ENCODE results near the gene THADA.
"Not testable (repeated sequence)": the region's sequence is repeated elsewhere in the genome, so short reads cannot be mapped to it uniquely, and the experiment has no call there.

Gene THADA

GRCh38 chr2:43306197-43306596 is 289.6 kb downstream of the THADA start:
- no peak for DNase-seq (ENCODE audit: extremely low read depth in 1 of 2, low read depth in 1 of 2)

GRCh38 chr2:43305517-43305916 is 290.3 kb downstream of the THADA start:
- DNase-seq (ENCODE audit: extremely low read depth in 1 of 2, low read depth in 1 of 2), result no peak

GRCh38 chr2:43305012-43305411 is 290.8 kb downstream of the THADA start:
- DNase-seq (ENCODE audit: extremely low read depth in 1 of 2, low read depth in 1 of 2), result no peak

GRCh38 chr2:43303889-43304288 is 291.9 kb downstream of the THADA start:
- DNase-seq (ENCODE audit: extremely low read depth in 1 of 2, low read depth in 1 of 2), result no peak

- no peak for DNase-seq (ENCODE audit: extremely low read depth in 1 of 2, low read depth in 1 of 2)
Observed at GRCh38 chr2:43302961-43303494, 292.8 kb downstream of the THADA start.

- DNase-seq (ENCODE audit: extremely low read depth in 1 of 2, low read depth in 1 of 2), result no peak
Observed at GRCh38 chr2:43302182-43302960, 293.5 kb downstream of the THADA start.

- DNase-seq (ENCODE audit: extremely low read depth in 1 of 2, low read depth in 1 of 2), result no peak
Observed at GRCh38 chr2:43300781-43301583, 294.9 kb downstream of the THADA start.

GRCh38 chr2:43300222-43300621 is 295.6 kb downstream of the THADA start:
- DNase-seq (ENCODE audit: extremely low read depth in 1 of 2, low read depth in 1 of 2), result no peak

- no peak for DNase-seq (ENCODE audit: extremely low read depth in 1 of 2, low read depth in 1 of 2)
Observed at GRCh38 chr2:43298500-43298899, 297.3 kb downstream of the THADA start.

GRCh38 chr2:43297740-43298139 is 298.1 kb downstream of the THADA start:
- DNase-seq (ENCODE audit: extremely low read depth in 1 of 2, low read depth in 1 of 2), result not testable (repeated sequence)

- DNase-seq (ENCODE audit: extremely low read depth in 1 of 2, low read depth in 1 of 2), result no peak
Observed at GRCh38 chr2:43294973-43295603, 300.8 kb downstream of the THADA start.

GRCh38 chr2:43293744-43294695 is 301.8 kb downstream of the THADA start:
- no peak for DNase-seq (ENCODE audit: extremely low read depth in 1 of 2, low read depth in 1 of 2)

- no peak for DNase-seq (ENCODE audit: extremely low read depth in 1 of 2, low read depth in 1 of 2)
Observed at GRCh38 chr2:43292851-43293743, 302.7 kb downstream of the THADA start.

GRCh38 chr2:43292297-43292696 is 303.5 kb downstream of the THADA start:
- DNase-seq (ENCODE audit: extremely low read depth in 1 of 2, low read depth in 1 of 2), result no peak

GRCh38 chr2:43289331-43289730 is 306.5 kb downstream of the THADA start:
- no peak for DNase-seq (ENCODE audit: extremely low read depth in 1 of 2, low read depth in 1 of 2)

- no peak for DNase-seq (ENCODE audit: extremely low read depth in 1 of 2, low read depth in 1 of 2)
Observed at GRCh38 chr2:43288417-43289305, 307.2 kb downstream of the THADA start.

- DNase-seq (ENCODE audit: extremely low read depth in 1 of 2, low read depth in 1 of 2), result no peak
Observed at GRCh38 chr2:43285987-43286386, 309.9 kb downstream of the THADA start.

GRCh38 chr2:43284967-43285366 is 310.9 kb downstream of the THADA start:
- DNase-seq (ENCODE audit: extremely low read depth in 1 of 2, low read depth in 1 of 2), result no peak

Data from activated CD8-positive, alpha-beta memory T cell treated with anti-CD3 and anti-CD28 coated beads for 1 hour (primary cell).